Measurements from ENCODE around the gene BRD4.

DNA sequence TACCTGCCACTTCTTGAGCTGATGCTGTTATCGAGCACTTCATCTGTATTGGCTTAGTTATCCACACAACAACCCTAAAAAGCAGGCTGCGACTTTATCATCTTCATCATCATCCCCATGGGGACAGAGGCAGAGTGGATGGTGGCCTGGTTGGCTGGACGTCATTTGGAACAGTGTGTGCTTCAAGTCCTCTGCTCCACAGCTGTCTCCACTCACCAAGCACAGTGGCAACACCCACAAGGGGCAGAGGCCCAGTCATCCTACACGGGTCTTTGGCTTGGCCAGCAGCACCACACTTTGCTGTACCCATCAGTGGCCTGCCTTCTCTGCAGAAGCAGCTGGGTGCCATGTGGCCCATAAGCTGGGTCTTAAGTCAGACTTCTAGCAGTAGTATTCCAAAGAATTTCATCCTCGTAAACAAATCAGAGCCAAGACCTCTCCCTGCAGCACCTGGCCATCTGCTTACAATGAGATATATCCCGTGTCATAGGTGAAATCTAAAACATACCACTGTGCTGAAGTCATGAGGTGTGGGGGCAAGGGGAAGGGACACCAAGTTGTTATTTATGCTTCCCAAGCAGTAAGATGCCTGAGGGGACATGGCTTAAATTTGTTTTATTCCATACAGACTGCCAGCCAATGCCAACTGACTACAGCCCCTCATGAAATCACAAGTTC is 52.2 kb downstream of the BRD4 start:
- TF ChIP-seq, protein P1, sequence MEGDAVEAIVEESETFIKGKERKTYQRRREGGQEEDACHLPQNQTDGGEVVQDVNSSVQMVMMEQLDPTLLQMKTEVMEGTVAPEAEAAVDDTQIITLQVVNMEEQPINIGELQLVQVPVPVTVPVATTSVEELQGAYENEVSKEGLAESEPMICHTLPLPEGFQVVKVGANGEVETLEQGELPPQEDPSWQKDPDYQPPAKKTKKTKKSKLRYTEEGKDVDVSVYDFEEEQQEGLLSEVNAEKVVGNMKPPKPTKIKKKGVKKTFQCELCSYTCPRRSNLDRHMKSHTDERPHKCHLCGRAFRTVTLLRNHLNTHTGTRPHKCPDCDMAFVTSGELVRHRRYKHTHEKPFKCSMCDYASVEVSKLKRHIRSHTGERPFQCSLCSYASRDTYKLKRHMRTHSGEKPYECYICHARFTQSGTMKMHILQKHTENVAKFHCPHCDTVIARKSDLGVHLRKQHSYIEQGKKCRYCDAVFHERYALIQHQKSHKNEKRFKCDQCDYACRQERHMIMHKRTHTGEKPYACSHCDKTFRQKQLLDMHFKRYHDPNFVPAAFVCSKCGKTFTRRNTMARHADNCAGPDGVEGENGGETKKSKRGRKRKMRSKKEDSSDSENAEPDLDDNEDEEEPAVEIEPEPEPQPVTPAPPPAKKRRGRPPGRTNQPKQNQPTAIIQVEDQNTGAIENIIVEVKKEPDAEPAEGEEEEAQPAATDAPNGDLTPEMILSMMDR (conservative IDR thresholded peaks at IDR 0.05 in 1 of 2, IDR thresholded peaks at IDR 0.05 in 1 of 2; ENCODE audit: low read depth in 1 of 2, low read length in 2 of 2), result no peak
- no peak for TF ChIP-seq EZH2 (IDR thresholded peaks at IDR 0.05; ENCODE audit: low read length, missing control alignments)

All from fibroblast of lung (primary cell).